GM06990 (cell line): ENCODE measurements around the gene KLC4.

ENCODE experiments used
- DNase-seq: peaks from one replicate; pipeline ENCODE4 v3.0.0-alpha.2; 2011; ENCODE audit not compliant: insufficient read length; ENCODE audit errors: extremely low read depth
- H3K27me3 ChIP-seq: replicated peaks from 2 replicates; pipeline ENCODE4 v1.6.0; 2011; ENCODE audit warnings: low read length; ENCODE audit not compliant: control insufficient read depth, insufficient read depth
- H3K36me3 ChIP-seq: 2 replicates; pipeline ENCODE4 v1.5.1; 2011; ENCODE audit warnings: low read length; ENCODE audit not compliant: control insufficient read depth, insufficient read depth
- H3K4me3 ChIP-seq: replicated peaks from 2 replicates; pipeline ENCODE4 v1.5.1; 2011; ENCODE audit warnings: low read depth, mild to moderate bottlenecking, control low read depth, low read length
- CTCF ChIP-seq: IDR thresholded peaks from 2 replicates; pipeline ENCODE4 v1.5.1; 2011; ENCODE audit warnings: low read length, control low read depth, mild to moderate bottlenecking, inconsistent platforms; ENCODE audit not compliant: insufficient read depth, poor library complexity, severe bottlenecking

KLC4 gene

GRCh38 chr6:43033496-43034189 lies 25.8 kb upstream of the KLC4 start:
- DNase-seq: no peak
- peaks cover 27% of the 10 kb centered on the region for H3K36me3 ChIP-seq
- no peak for TF ChIP-seq CTCF
- no peaks in the 10 kb centered on the region for H3K27me3 ChIP-seq
- H3K4me3 ChIP-seq: no peak overlapping the region

DNA sequence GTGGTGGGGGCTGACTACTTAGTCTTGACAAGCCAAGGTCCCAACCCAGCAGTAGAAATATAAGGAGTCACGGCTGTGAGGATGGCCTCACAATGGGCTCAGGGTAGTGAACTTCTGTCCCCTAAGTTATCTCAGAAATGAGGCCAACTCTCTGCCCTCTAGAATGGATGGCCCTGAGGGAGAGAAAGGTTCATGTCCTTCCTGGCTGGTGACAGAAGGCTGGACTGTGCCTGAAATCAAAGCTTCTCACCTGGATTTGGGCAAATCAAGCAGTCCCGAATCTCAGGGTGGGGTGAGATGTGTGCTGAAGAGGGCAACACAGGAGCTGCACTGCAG lies 25.3 kb upstream of the KLC4 start:
- Histone ChIP-seq H3K27me3 (no peaks in the 10 kb centered on the region), H3K36me3 (peaks cover 25% of the 10 kb centered on the region), H3K4me3 (no peak overlapping the region)
- no peak for TF ChIP-seq CTCF
- no peak for DNase-seq

DNA sequence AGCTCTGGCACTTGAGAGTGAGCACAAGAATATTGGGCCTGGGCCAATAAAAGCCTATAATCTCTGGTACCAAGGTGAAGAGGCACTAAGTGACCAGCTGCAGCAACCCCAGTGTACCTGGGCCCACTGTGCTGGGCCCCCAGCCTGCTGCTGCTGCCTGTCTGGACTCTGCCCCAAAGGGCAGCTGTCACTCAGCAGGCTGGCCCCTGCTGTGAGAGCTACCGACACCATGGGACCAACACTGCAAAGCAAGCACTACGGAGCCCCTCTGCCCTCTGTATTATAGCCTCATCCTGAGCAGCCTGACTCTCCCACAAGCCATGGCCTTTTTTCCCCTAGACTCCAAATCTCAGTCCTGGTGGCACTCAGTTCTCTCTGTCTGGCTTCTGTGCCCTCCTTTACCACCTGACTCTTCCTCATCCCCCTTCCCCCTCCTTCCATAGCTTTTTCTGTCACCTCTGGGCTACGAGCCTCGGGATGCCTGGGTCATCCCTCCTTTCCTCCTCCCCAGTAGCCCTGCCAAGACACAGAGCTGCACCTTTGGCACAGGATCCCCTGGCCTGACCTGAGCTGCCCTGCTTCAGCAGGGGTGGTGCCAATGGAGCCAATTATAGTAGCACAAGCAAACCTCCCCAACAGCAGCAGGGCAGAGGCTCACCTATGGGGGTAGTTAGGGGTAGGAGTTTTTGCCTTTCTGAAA lies 23.8 kb upstream of the KLC4 start:
- TF ChIP-seq CTCF: no peak
- no peaks in the 10 kb centered on the region for H3K27me3 ChIP-seq
- H3K4me3 ChIP-seq: no peak overlapping the region
- H3K36me3 ChIP-seq: peaks cover 25% of the 10 kb centered on the region
- no peak for DNase-seq

- peaks cover 25% of the 10 kb centered on the region for H3K36me3 ChIP-seq
- no peak for DNase-seq
- no peak for TF ChIP-seq CTCF
- no peak overlapping the region for H3K4me3 ChIP-seq
- H3K27me3 ChIP-seq: no peaks in the 10 kb centered on the region
Observed at GRCh38 chr6:43036712-43037111, 22.7 kb upstream of the KLC4 start.

- H3K4me3 ChIP-seq: no peak overlapping the region
- DNase-seq: no peak
- H3K36me3 ChIP-seq: peaks cover 25% of the 10 kb centered on the region
Observed at GRCh38 chr6:43037197-43037596, 22.2 kb upstream of the KLC4 start.

More at GRCh38 chr6:43037197-43037596, 22.2 kb upstream of the KLC4 start:
- TF ChIP-seq CTCF: no peak
- H3K27me3 ChIP-seq: no peaks in the 10 kb centered on the region
